DND-41 (cell line): ENCODE results near the gene PRKACA.

ENCODE experiments used
- ATAC-seq: fragments of 200-7000 bp; cut with Tn5 transposase; 3 replicates; pipeline ENCODE4 v1.9.1; 2021; ENCODE audit warnings: low read depth; ENCODE audit not compliant: insufficient read depth
- DNase-seq: peaks from one replicate; pipeline ENCODE4 v3.0.0-alpha.2; 2020
- H2AFZ ChIP-seq: 2 replicates; pipeline ENCODE4 v1.6.0; 2012; ENCODE audit warnings: low read depth, low read length
- H3K27ac ChIP-seq: 2 replicates; pipeline ENCODE4 v1.5.1; 2012; ENCODE audit warnings: low read length, inconsistent platforms
- H3K27me3 ChIP-seq: fragments of 200-600 bp; sonication (generic); 2 replicates; pipeline ENCODE4 v1.6.0; 2012; ENCODE audit warnings: low read length, mild to moderate bottlenecking, inconsistent platforms; ENCODE audit not compliant: insufficient read depth, poor library complexity
- H3K36me3 ChIP-seq: 2 replicates; pipeline ENCODE4 v1.5.1; 2012; ENCODE audit warnings: low read length, inconsistent platforms; ENCODE audit not compliant: insufficient read depth
- H3K4me1 ChIP-seq: 2 replicates; pipeline ENCODE4 v1.5.1; 2012; ENCODE audit warnings: mild to moderate bottlenecking, low read length; ENCODE audit not compliant: insufficient read depth
- H3K4me2 ChIP-seq: 2 replicates; pipeline ENCODE4 v1.6.0; 2012; ENCODE audit warnings: mild to moderate bottlenecking, moderate library complexity, low read length, inconsistent platforms; ENCODE audit not compliant: insufficient read depth
- H3K4me3 ChIP-seq, 2 experiments: fragments of 200-600 bp in 1 of 2; shearing (Covaris generic) in 1 of 2; 2 replicates each; pipeline ENCODE4 v1.5.1; 2012 to 2016; ENCODE audit warnings: inconsistent platforms in 2 of 2, low read length in 2 of 2, mild to moderate bottlenecking in 2 of 2, low read depth in 1 of 2, moderate library complexity in 1 of 2
- H3K79me2 ChIP-seq: 2 replicates; pipeline ENCODE4 v1.6.0; 2012; ENCODE audit warnings: low read length, inconsistent platforms; ENCODE audit not compliant: insufficient read depth
- H3K9ac ChIP-seq: 2 replicates; pipeline ENCODE4 v1.6.0; 2012; ENCODE audit warnings: low read depth, mild to moderate bottlenecking, inconsistent platforms, low read length, moderate library complexity
- H3K9me3 ChIP-seq: 2 replicates; pipeline ENCODE4 v1.5.1; 2012; ENCODE audit warnings: low read length, moderate library complexity, mild to moderate bottlenecking, inconsistent platforms; ENCODE audit not compliant: insufficient read depth, severe bottlenecking
- H4K20me1 ChIP-seq: 2 replicates; pipeline ENCODE4 v1.6.0; 2012; ENCODE audit warnings: low read length; ENCODE audit not compliant: insufficient read depth
- EZH2 ChIP-seq: IDR thresholded peaks from 3 replicates; pipeline ENCODE4 v1.6.1; 2012; ENCODE audit warnings: borderline replicate concordance, low read depth, mild to moderate bottlenecking, moderate library complexity, low read length, inconsistent platforms; ENCODE audit not compliant: severe bottlenecking
- TF ChIP-seq, protein P1 (sequence below): IDR thresholded peaks from 2 replicates; pipeline ENCODE4 v1.5.1; 2012; ENCODE audit warnings: borderline replicate concordance, low read length, moderate library complexity, mild to moderate bottlenecking; ENCODE audit not compliant: poor library complexity, severe bottlenecking; ENCODE audit errors: extremely low read depth

Gene PRKACA

GRCh38 chr19:14070268-14071050, 47.1 kb downstream of the PRKACA start:
- Histone ChIP-seq H3K9ac (no peak overlapping the region), H3K36me3 (peaks cover 4% of the 10 kb centered on the region; the same call in 1 of the 2 replicates), H3K4me3 (no peak overlapping the region), H4K20me1 (peaks cover 4% of the 10 kb centered on the region; the same call in 1 of the 2 replicates), H3K79me2 (peaks cover 17% of the 10 kb centered on the region), H3K4me2 (no peak overlapping the region), H3K9me3 (no peaks in the 10 kb centered on the region), H2AFZ (no peak overlapping the region), H3K27ac (no peak overlapping the region), H3K27me3 (peaks cover 17% of the 10 kb centered on the region), H3K4me1 (peaks cover 27% of the 10 kb centered on the region)
- ATAC-seq (no peak), DNase-seq (no peak)
- TF ChIP-seq EZH2, result no peak
- TF ChIP-seq, protein P1, sequence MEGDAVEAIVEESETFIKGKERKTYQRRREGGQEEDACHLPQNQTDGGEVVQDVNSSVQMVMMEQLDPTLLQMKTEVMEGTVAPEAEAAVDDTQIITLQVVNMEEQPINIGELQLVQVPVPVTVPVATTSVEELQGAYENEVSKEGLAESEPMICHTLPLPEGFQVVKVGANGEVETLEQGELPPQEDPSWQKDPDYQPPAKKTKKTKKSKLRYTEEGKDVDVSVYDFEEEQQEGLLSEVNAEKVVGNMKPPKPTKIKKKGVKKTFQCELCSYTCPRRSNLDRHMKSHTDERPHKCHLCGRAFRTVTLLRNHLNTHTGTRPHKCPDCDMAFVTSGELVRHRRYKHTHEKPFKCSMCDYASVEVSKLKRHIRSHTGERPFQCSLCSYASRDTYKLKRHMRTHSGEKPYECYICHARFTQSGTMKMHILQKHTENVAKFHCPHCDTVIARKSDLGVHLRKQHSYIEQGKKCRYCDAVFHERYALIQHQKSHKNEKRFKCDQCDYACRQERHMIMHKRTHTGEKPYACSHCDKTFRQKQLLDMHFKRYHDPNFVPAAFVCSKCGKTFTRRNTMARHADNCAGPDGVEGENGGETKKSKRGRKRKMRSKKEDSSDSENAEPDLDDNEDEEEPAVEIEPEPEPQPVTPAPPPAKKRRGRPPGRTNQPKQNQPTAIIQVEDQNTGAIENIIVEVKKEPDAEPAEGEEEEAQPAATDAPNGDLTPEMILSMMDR, result no peak

DNA sequence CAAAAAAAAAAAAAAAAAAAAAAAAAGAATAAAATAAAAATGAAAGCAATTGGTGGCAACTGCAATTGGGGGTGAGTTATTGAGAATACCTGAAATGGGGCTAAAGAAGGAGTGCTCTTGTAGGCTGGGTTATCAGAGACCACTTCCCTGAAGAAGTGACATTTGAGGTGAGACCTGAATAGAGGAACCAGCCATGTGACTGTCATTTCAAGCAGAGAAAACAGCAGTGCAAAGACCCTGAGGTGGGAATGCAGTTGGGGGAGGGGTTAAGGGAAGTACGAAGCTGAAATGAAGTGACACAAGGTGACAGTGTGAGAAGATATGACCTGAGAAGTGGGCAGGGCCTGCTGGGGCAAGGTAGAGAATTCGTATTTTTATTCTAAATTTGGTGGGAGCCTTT, 51.4 kb downstream of the PRKACA start:
- H3K79me2 ChIP-seq, result no peaks in the 10 kb centered on the region
- H3K9me3 ChIP-seq, result no peaks in the 10 kb centered on the region
- no peak overlapping the region for H2AFZ ChIP-seq
- H3K4me1 ChIP-seq, result no peaks in the 10 kb centered on the region
- no peaks in the 10 kb centered on the region for H4K20me1 ChIP-seq
- H3K4me3 ChIP-seq, result no peak overlapping the region
- no peak for ATAC-seq
- no peaks in the 10 kb centered on the region for H3K27me3 ChIP-seq
- DNase-seq, result no peak
- H3K27ac ChIP-seq, result no peak overlapping the region
- no peaks in the 10 kb centered on the region for H3K36me3 ChIP-seq
- no peak overlapping the region for H3K4me2 ChIP-seq
- no peak for TF ChIP-seq EZH2
- TF ChIP-seq, protein P1, result no peak
- no peak overlapping the region for H3K9ac ChIP-seq

- no peaks in the 10 kb centered on the region for H3K79me2 ChIP-seq
Observed at GRCh38 chr19:14063105-14063504, 54.5 kb downstream of the PRKACA start.

More at GRCh38 chr19:14063105-14063504, 54.5 kb downstream of the PRKACA start:
- TF ChIP-seq, protein P1, result no peak
- no peak for TF ChIP-seq EZH2
- Histone ChIP-seq H3K27me3 (no peaks in the 10 kb centered on the region), H2AFZ (no peak overlapping the region), H3K4me3 (no peak overlapping the region), H3K27ac (no peak overlapping the region), H3K9me3 (no peaks in the 10 kb centered on the region), H3K9ac (no peak overlapping the region), H3K36me3 (no peaks in the 10 kb centered on the region), H3K4me1 (peaks cover 2% of the 10 kb centered on the region), H4K20me1 (no peaks in the 10 kb centered on the region), H3K4me2 (no peak overlapping the region)
- ATAC-seq (no peak), DNase-seq (no peak)
